ENCODE measurements around the gene MYBPHL. TPM values are rescaled to one million over a fixed set of nuclear protein-coding genes. Genes with fewer than 3 reads are reported as not detected.

Gene MYBPHL
- total and polyA plus RNA-seq, 2 of the 13 experiments (the other 11 are each of a cell fraction or from before 2014, with no cell fraction given), result 3.7 to 3.8 TPM

- TF ChIP-seq ATF7-NPFF (CRISPR knock-in tag; IDR thresholded peaks at IDR 0.05; ENCODE audit: low read depth) (0 out of 2 replicates have a peak, but pooled peaks have one; percentile 63), SOX5 (CRISPR knock-in tag; IDR thresholded peaks at IDR 0.05; ENCODE audit: borderline replicate concordance) (peak; percentile 29; the same call in 1 of the 2 replicates), ZNF761 (CRISPR knock-in tag; conservative IDR thresholded peaks at IDR 0.05) (peak; percentile 78; the same call in 1 of the 2 replicates), CSRNP1 (CRISPR knock-in tag; IDR thresholded peaks at IDR 0.05) (peak; percentile 88), AHR (CRISPR knock-in tag; IDR thresholded peaks at IDR 0.05) (0 out of 2 replicates have a peak, but pooled peaks have one; percentile 61), SNAI1 (CRISPR knock-in tag; IDR thresholded peaks at IDR 0.05; ENCODE audit: borderline replicate concordance) (no peak), AGO1 (IDR thresholded peaks at IDR 0.05; ENCODE audit: low read depth, low read length, poor library complexity, severe bottlenecking) (no peak), PCBP2 (optimal IDR thresholded peaks at IDR 0.05; ENCODE audit: low read depth, low read length, poor library complexity, severe bottlenecking) (no peak), SAP130 (CRISPR knock-in tag; IDR thresholded peaks at IDR 0.05; ENCODE audit: low read depth) (peak; percentile 90), MED8 (CRISPR knock-in tag; IDR thresholded peaks at IDR 0.05; ENCODE audit: insufficient replicate concordance) (no peak), RFXAP (CRISPR knock-in tag; IDR thresholded peaks at IDR 0.05; ENCODE audit: borderline replicate concordance) (peak; percentile 75; the same call in 1 of the 2 replicates), REL (CRISPR knock-in tag; conservative IDR thresholded peaks at IDR 0.05) (peak; percentile 82), TCF7 (IDR thresholded peaks at IDR 0.05; ENCODE audit: low read depth) (no peak), RAD21 (CRISPR knock-in tag; IDR thresholded peaks at IDR 0.05) (peak; percentile 73), GATAD2A (CRISPR knock-in tag; IDR thresholded peaks at IDR 0.05) (peak; percentile 51; the same call in 1 of the 2 replicates), KDM6A (CRISPR knock-in tag; IDR thresholded peaks at IDR 0.05; ENCODE audit: low read depth) (no peak; the same call in 1 of the 2 replicates), ZNF784 (CRISPR knock-in tag; IDR thresholded peaks at IDR 0.05; ENCODE audit: borderline replicate concordance) (no peak), MNT (IDR thresholded peaks at IDR 0.05) (peak; percentile 25; the same call in 1 of the 2 replicates), SP4 (CRISPR knock-in tag; IDR thresholded peaks at IDR 0.05) (peak; percentile 84), ZNF33B (CRISPR knock-in tag; IDR thresholded peaks at IDR 0.05) (no peak), SP2 (CRISPR knock-in tag; IDR thresholded peaks at IDR 0.05) (peak; percentile 78), EEA1 (CRISPR knock-in tag; IDR thresholded peaks at IDR 0.05; ENCODE audit: borderline replicate concordance) (0 out of 2 replicates have a peak, but pooled peaks have one; percentile 30), E2F1 (CRISPR knock-in tag; IDR thresholded peaks at IDR 0.05) (0 out of 2 replicates have a peak, but pooled peaks have one; percentile 46), ZNF446 (CRISPR knock-in tag; IDR thresholded peaks at IDR 0.05) (no peak), ZNF24 (IDR thresholded peaks at IDR 0.05) (no peak), SP140L (CRISPR knock-in tag; IDR thresholded peaks at IDR 0.05; ENCODE audit: borderline replicate concordance) (no peak)
Observed at GRCh38 chr1:109282952-109283747, 23.7 kb downstream of the MYBPHL start, which contains the start of gene PSRC1 (continued).
